Mucosa of stomach (tissue), 1 donor: ENCODE data around the gene ZNF805.
A peak's percentile ranks its signal among the peaks of the same experiment; 100 is the strongest.
"Not testable (repeated sequence)": the region's sequence is repeated elsewhere in the genome, so short reads cannot be mapped to it uniquely, and the experiment has no call there.

Experiments
- H3K27me3 ChIP-seq: one replicate; pipeline ENCODE4 v1.7.0; 2013; ENCODE audit warnings: mild to moderate bottlenecking, low read length; ENCODE audit not compliant: control insufficient read depth, insufficient read depth
- H3K36me3 ChIP-seq: one replicate; pipeline ENCODE4 v1.7.0; 2013; ENCODE audit warnings: low read length; ENCODE audit not compliant: control insufficient read depth, insufficient read depth
- H3K4me1 ChIP-seq: one replicate; pipeline ENCODE4 v1.7.0; 2013; ENCODE audit warnings: mild to moderate bottlenecking, low read length; ENCODE audit not compliant: control insufficient read depth, insufficient read depth
- H3K4me3 ChIP-seq: one replicate; pipeline ENCODE4 v1.7.0; 2013; ENCODE audit warnings: low read length
- H3K9ac ChIP-seq: one replicate; pipeline ENCODE4 v1.7.0; 2013; ENCODE audit warnings: mild to moderate bottlenecking, low read length, moderate library complexity
- H3K9me3 ChIP-seq: one replicate; pipeline ENCODE4 v1.7.0; 2013; ENCODE audit warnings: mild to moderate bottlenecking, low read length, moderate library complexity; ENCODE audit not compliant: control insufficient read depth
- donor health status: Pancreatic carcinoma.

Gene ZNF805

DNA sequence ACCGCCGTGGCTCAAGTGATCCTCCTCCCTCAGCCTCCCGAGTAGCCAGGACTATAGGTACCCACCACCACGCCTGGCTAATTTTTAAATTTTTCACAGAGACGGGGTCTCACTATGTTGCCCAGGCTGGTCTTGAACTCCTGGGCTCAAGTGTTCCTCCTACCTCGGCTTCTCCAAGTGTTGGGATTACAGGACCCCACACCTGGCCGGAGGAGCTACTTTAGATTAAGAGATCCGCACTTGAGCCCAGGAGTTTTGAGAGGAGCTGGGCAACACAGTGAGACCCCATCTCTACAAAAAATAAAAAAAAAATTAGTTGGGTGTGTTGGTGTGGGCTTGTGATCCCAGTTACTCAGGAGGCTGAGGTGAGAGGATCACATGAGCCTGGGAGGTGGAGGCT is 30.8 kb downstream of the ZNF805 start:
- H3K27me3 ChIP-seq, result no peaks in the 10 kb centered on the region
- no peaks in the 10 kb centered on the region for H3K9me3 ChIP-seq
- no peak overlapping the region for H3K4me3 ChIP-seq
- no peaks in the 10 kb centered on the region for H3K36me3 ChIP-seq
- no peak overlapping the region for H3K9ac ChIP-seq
- H3K4me1 ChIP-seq, result no peaks in the 10 kb centered on the region

DNA sequence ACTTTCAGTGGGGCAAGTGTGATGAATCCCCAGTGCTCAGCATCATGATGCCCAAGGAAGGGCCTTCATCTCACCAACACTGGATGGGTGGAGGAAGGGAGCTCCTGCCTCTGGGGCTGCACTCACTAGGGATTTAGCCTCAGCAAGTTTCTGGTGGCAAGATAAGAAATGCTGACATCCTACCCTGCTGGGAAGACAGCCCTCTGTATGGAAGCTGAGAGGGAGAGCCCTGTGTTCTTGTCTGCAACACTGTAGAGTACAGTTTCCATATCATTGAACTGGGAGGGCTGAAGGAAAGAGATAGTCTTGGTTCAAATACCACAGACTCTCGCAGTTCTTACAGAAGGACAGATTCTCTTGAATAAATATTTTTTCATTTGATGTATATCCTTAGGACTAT is 32.6 kb downstream of the ZNF805 start:
- Histone ChIP-seq H3K9me3 (no peaks in the 10 kb centered on the region), H3K36me3 (no peaks in the 10 kb centered on the region), H3K27me3 (no peaks in the 10 kb centered on the region), H3K4me3 (no peak overlapping the region), H3K9ac (no peak overlapping the region), H3K4me1 (no peaks in the 10 kb centered on the region)

DNA sequence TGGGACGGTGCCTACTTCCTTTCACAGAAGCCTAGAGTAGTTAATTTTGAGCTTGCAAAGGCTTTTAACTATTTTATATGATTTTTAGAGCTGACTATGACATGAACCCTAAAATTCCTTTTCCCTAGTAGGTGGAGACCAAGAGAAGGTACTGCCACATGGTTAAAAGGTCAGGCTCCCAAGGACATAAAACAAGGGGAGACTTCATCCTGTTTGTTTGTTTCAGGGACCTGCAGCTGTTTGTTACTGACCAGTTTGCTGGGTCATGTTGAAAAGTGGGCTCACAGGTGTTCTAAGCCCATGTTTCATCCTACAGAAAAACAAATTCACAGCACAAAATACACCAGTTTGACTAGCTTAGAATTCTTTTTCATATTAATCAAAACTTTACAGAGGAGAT is 36.0 kb downstream of the ZNF805 start:
- Histone ChIP-seq H3K36me3 (no peaks in the 10 kb centered on the region), H3K27me3 (no peaks in the 10 kb centered on the region), H3K9me3 (no peaks in the 10 kb centered on the region), H3K9ac (no peak overlapping the region), H3K4me1 (peaks cover under 1% of the 10 kb centered on the region), H3K4me3 (no peak overlapping the region)

DNA sequence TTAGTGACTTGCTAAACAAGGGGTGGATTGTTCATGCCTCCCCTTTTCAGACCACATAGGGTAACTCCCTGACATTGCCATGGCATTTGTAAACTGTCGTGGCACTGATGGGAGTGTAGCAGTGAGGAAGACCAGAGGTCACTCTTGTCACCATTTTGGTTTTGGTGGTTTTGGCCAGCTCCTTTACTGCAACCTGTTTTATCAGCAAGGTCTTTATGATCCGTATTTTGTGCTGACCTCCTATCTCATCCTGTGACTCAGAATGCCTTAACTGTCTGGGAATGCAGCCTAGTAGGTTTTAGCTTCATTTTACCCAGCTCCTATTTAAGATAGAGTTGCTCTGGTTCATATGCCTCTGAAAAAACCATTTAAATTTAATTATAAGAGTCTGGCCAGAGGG is 38.0 kb downstream of the ZNF805 start:
- H3K9me3 ChIP-seq, H3K9ac ChIP-seq, H3K36me3 ChIP-seq, H3K4me3 ChIP-seq, H3K27me3 ChIP-seq: not testable (repeated sequence)
- peaks cover 13% of the 10 kb centered on the region for H3K4me1 ChIP-seq

DNA sequence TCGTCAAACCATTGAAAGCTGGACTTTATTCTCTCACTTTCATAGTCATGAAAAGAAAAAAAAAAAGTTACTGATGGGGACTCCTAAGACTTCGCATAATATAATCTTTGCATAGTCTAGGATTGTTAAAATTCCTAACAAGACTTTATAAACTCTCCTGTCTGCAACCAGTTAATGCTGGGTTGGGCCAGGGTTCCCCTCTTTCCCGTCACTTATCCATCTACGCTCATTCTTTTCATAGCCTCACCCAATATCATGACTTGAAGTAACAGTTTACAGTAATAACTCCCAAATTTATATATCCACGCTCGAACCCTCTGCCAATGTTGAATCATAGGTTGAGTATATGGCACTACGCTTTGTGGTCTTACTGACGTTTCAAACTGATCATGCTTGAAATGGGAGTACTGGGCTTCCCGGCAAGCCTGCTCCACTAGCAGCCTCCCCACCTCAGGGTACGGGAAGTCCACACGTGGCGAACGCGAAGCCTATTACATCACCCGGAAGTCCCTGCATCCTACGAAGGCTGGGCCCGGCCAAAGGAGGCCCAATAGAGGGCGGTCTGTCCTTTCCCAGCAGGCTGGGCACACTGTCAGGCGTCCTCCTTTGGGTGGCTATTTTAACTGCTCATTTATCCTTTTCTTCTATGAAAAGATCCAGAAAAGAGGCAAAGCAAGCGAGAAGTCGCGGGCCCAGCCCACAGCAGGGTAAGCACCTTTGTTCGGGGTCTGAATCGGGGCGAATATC is 39.2 kb downstream of the ZNF805 start:
- H3K9ac ChIP-seq, result peak overlapping the region; percentile 98
- H3K4me3 ChIP-seq, result peak overlapping the region; percentile 73
- H3K27me3 ChIP-seq, result no peaks in the 10 kb centered on the region
- no peaks in the 10 kb centered on the region for H3K36me3 ChIP-seq
- peaks cover 13% of the 10 kb centered on the region for H3K4me1 ChIP-seq
- no peaks in the 10 kb centered on the region for H3K9me3 ChIP-seq

DNA sequence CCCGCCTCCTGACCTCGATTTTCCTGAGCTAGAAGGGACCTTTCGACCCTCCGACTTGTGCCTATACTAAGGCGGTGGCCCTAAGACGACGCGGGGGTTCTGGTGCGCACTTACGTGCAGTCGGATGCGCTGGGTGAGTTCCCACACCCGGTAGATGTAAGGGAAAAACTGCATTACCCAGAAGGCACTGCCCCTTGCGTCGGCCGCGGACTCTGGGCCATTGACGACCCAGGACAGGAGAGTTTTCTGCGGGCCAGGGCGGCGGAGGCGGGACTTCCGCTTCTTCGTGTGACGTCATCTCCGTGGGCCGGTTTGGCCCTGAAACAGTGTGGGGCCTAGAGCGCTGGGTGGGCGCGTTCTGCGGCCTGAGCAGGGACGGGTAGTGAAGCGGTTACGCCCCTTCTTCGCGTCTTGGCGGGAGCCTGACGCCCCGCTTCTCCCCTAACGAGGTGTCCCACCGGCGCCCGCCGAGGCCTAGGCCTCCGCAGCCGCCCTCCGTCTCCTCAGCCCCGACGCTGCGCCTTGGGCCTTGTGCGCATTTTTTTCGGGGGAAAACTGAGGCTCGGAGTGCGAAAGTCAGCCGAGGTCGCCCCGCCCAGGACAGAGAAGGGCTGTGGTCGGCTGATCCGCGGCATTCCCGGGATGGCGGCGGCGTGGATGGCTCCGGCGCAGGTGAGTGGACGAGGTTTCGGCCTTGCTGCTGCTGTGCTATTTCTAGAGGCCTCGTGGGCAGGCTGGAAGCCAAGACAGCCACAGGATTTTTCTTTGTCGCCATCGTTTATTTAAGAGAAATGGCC is 39.9 kb downstream of the ZNF805 start, which contains the start of gene ZNF460:
Gene ZNF460, plus strand, starts transcription at position 321 of the 797 bp plus-strand sequence. Its CDS starts 322 bp downstream, at position 643.
- Histone ChIP-seq H3K9ac (peak within 1 kb of the TSS; percentile 98), H3K4me3 (peak within 1 kb of the TSS; percentile 73), H3K36me3 (no peaks in the 10 kb centered on the region), H3K9me3 (no peaks in the 10 kb centered on the region), H3K27me3 (no peaks in the 10 kb centered on the region), H3K4me1 (peaks cover 13% of the 10 kb centered on the region)

DNA sequence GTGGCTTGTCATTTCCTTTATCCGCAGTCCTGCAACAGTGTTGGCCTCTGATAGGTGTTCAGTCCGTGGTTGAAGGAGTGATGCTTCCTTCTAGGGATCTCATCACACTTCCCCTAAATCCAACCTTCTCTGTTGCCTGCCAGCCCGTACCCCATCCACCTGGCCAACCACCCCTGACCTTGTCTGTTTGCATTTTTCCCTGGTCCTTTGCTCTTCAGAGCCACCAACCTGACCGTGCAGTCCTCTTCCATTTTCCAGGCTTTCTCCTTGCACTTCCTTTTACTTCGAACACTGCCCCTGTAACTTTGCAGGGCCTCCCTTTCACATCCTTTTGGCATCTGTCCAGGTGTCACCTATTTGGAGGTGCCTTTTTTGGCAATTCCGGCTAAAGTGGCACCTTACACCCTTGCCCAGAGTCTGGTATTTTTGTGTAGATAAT is 40.5 kb downstream of the ZNF805 start:
- no peaks in the 10 kb centered on the region for H3K9me3 ChIP-seq
- peaks cover 13% of the 10 kb centered on the region for H3K4me1 ChIP-seq
- peak overlapping the region; percentile 98 for H3K9ac ChIP-seq
- peak overlapping the region; percentile 73 for H3K4me3 ChIP-seq
- no peaks in the 10 kb centered on the region for H3K27me3 ChIP-seq
- H3K36me3 ChIP-seq, result peaks cover under 1% of the 10 kb centered on the region

DNA sequence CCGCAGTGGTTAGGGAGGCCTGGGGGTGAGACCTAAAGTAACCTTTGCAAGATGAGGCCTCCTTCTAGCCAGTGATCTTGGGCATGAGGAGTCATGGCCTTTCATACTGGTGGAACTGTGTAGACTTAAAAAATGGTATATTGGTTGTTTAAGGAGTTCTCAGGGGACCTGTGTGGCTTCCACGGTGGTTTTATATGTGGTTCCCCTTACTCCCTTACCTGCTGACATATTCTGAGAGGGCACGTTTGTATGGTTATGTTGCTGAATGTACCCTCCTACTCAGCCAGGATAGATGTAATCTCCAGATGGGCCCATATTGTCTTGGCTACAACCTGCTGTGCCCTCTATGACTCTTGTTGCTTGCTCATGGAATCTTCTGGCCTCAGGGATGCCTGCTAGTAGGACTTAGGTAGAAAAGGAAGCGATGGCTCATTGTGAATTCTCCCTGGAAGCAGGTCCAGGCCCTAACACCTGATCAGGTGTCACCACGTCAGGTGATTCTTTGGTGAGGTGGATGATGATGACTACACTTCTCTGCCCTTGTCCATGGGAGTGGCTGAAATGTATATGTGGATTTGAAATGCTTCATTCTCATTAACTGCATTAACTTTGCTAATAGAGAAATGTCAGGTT is 41.7 kb downstream of the ZNF805 start:
- Histone ChIP-seq H3K9ac (no peak overlapping the region), H3K4me1 (peaks cover 13% of the 10 kb centered on the region), H3K4me3 (peak overlapping the region; percentile 14), H3K9me3 (no peaks in the 10 kb centered on the region), H3K27me3 (no peaks in the 10 kb centered on the region), H3K36me3 (peaks cover 6% of the 10 kb centered on the region)

DNA sequence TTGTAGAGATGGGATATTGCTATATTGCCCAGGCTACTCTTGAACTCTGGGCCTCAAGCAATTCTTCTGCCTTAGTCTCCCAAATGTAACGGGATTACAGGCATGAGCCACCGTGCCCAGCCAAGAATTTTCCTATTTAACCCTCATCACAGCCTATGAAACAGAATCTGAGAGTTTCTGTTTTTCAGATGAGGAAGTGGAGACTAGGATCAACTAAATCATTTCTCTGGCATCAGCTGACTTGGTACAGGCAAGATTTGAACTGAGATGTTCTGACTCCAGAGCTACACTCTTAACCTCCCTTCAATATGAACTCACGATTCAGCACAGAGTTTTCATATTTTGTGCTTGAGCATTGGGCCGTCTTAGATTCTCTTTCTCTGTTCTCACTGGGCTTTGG is 47.9 kb downstream of the ZNF805 start:
- Histone ChIP-seq H3K27me3 (no peaks in the 10 kb centered on the region), H3K9ac (no peak overlapping the region), H3K36me3 (peaks cover 27% of the 10 kb centered on the region), H3K4me3 (no peak overlapping the region), H3K9me3 (no peaks in the 10 kb centered on the region), H3K4me1 (no peaks in the 10 kb centered on the region)

DNA sequence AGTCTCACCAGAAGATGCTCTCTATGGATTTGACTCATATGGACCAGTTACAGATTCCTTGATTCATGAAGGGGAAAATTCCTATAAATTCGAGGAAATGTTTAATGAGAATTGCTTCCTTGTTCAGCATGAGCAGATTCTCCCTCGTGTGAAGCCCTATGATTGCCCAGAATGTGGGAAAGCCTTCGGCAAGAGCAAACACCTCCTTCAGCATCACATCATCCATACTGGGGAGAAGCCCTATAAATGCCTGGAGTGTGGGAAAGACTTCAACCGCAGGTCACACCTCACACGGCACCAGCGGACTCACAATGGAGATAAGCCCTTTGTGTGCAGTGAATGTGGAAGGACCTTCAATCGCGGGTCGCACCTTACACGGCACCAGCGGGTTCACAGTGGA is 50.5 kb downstream of the ZNF805 start:
- peaks cover 26% of the 10 kb centered on the region for H3K36me3 ChIP-seq
- H3K4me1 ChIP-seq, result no peaks in the 10 kb centered on the region
- H3K9me3 ChIP-seq, result no peaks in the 10 kb centered on the region
- no peaks in the 10 kb centered on the region for H3K27me3 ChIP-seq
- H3K9ac ChIP-seq, result no peak overlapping the region
- H3K4me3 ChIP-seq, result no peak overlapping the region

DNA sequence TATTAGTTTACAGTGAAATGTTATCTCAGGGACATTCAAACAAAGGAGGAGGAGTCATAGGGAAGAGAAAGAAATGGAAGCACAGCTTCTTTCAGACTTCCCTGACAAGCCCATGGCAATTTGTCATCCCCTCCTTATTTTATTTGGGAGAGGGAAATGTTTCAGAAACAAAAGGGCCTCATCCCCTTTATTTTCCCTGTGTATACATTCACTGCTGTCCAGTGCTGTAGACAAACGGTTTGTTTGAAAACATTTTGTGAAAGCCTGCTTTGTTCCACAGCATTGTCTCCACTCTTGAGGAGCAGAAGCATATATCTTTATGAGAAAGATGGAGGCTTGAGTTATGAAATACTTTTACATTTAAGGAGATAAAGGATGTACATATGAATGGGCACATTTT is 52.1 kb downstream of the ZNF805 start:
- Histone ChIP-seq H3K27me3 (no peaks in the 10 kb centered on the region), H3K9me3 (no peaks in the 10 kb centered on the region), H3K4me1 (no peaks in the 10 kb centered on the region), H3K4me3 (no peak overlapping the region), H3K36me3 (peaks cover 21% of the 10 kb centered on the region), H3K9ac (no peak overlapping the region)

DNA sequence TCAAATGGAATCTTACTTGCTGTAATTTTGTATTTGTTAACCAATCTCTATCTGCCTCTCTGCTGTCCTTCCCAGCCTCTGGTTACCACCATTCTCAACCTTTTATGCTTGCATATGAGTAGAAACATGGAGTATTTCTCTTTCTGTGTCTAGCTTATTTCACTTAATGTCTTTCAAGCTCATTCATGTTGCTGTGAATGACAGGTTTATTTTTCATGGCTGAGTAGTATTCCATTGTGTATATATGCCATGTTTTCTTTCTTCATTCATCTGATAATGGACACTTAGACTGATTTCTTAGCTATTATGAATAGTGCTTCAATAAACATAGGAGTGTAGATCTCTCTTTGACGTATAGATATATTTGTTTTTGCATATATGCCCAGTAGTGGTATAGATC is 53.3 kb downstream of the ZNF805 start:
- Histone ChIP-seq H3K9ac (no peak overlapping the region), H3K36me3 (peaks cover 21% of the 10 kb centered on the region), H3K4me3 (no peak overlapping the region), H3K27me3 (no peaks in the 10 kb centered on the region), H3K4me1 (no peaks in the 10 kb centered on the region), H3K9me3 (no peaks in the 10 kb centered on the region)
